ENCODE measurements around the gene CCR8.

DNA sequence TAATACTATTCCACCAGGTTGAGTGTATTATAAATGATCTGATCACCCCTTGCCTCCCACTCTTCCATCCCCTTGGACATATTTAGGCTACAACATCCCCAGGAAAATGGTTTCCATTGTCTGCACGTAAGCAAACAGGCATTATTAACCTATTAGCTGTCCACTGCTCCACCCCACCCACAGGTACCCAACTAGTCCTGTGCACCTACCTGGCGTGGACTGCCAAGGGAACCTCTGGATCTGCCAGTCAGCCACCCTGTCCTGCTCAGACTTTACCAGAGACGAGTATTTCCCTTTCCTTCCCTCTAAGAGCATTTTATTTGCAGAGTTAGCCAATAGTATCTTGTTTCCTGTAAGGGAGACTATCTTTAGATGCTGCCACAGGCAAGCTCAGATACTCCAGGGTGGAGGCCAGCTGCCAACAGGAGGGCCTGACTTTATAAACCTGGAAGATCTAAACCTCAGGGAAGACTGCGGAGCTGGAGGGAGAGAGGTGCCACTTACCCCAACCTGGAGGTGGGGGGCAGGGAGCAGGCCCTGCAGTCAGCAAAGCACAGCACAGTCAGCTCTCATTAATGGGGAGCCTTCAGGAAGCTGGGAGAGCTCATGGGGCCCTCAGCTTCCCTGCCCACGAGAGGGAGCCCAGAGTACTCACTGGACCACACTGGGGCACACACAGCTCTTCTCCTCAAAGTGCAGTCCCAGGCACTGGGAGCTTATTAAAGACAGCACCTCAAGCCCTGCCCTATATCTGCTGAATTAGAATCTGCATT is 49.6 kb upstream of the CCR8 start, which contains the start of gene CX3CR1:
- TF ChIP-seq ZFP41 (tag by site-specific recombination; IDR thresholded peaks at IDR 0.05; ENCODE audit: borderline replicate concordance) = no peak
- no peak for TF ChIP-seq ZSCAN23 (tag by site-specific recombination; IDR thresholded peaks at IDR 0.05)

Data from HEK293 (cell line).